H1 (cell line): Measurements from ENCODE around the gene SOHLH2. TPM values are rescaled to one million over a fixed set of nuclear protein-coding genes. Genes with fewer than 3 reads are reported as not detected.

Source experiments
- CTCF ChIA-PET: fragments of 300-600 bp; sonication (Branson Sonifier 250); formaldehyde crosslinking; loops from one replicate; lab custom pipeline; 2021; ENCODE audit not compliant: partially characterized antibody; lab: Charles Lee
- POLR2A ChIA-PET: fragments of 300-600 bp; sonication (Branson Sonifier 250); formaldehyde crosslinking; loops from one replicate; lab custom pipeline; 2021; ENCODE audit warnings: inconsistent platforms; ENCODE audit not compliant: partially characterized antibody; lab: Charles Lee
- DNase-seq, 2 experiments: peaks; one replicate each; pipeline versions ENCODE4 v3.0.0 to v3.0.0-alpha.2; 2010 to 2022; ENCODE audit warnings: low spot score in 2 of 2, low read depth in 1 of 2, mixed read lengths in 1 of 2
- FAIRE-seq: peaks from 2 replicates; lab custom pipeline; 2011; peaks lifted over from hg19 to GRCh38; lab: Jason Lieb, UNC
- H2AFZ ChIP-seq: 2 replicates; pipeline ENCODE4 v1.8.1; 2012; ENCODE audit warnings: low read length, inconsistent platforms
- H2AK5ac ChIP-seq: 2 replicates; pipeline ENCODE4 v1.6.1; 2013; ENCODE audit warnings: low read depth, low read length
- H2BK120ac ChIP-seq: replicated peaks from 2 replicates; pipeline ENCODE3; 2013; ENCODE audit warnings: low read depth, low read length, inconsistent platforms
- H2BK12ac ChIP-seq: 2 replicates; pipeline ENCODE4 v1.6.1; 2013; ENCODE audit warnings: low read depth, low read length
- H2BK15ac ChIP-seq: 2 replicates; pipeline ENCODE4 v1.6.1; 2013; ENCODE audit warnings: low read length
- H2BK20ac ChIP-seq: 2 replicates; pipeline ENCODE4 v1.6.1; 2013; ENCODE audit warnings: low read length
- H2BK5ac ChIP-seq: 2 replicates; pipeline ENCODE4 v1.6.1; 2013; ENCODE audit warnings: low read depth, low read length
- H3K14ac ChIP-seq: 2 replicates; pipeline ENCODE4 v1.6.1; 2013; ENCODE audit warnings: inconsistent platforms; ENCODE audit not compliant: insufficient read length
- H3K18ac ChIP-seq: 2 replicates; pipeline ENCODE4 v1.6.1; 2013; ENCODE audit warnings: low read length; ENCODE audit errors: extremely low read depth
- H3K23ac ChIP-seq: 2 replicates; pipeline ENCODE4 v1.6.1; 2013; ENCODE audit warnings: inconsistent platforms; ENCODE audit not compliant: insufficient read length
- H3K23me2 ChIP-seq: 2 replicates; pipeline ENCODE4 v1.6.1; 2013; ENCODE audit warnings: low read depth, low read length
- H3K27ac ChIP-seq: 2 replicates; pipeline ENCODE4 v1.6.1; 2011; ENCODE audit warnings: low read depth, low read length, inconsistent platforms
- H3K27me3 ChIP-seq, 4 experiments: replicated peaks in 1 of 4; 1 replicate in 1 of 4; 2 replicates in 3 of 4; pipeline versions ENCODE4 v1.6.1 to v1.8.1; 2011 to 2013; ENCODE audit warnings: low read length in 3 of 4, mild to moderate bottlenecking in 3 of 4, inconsistent platforms in 2 of 4, mixed read lengths in 2 of 4, moderate library complexity in 1 of 4; ENCODE audit not compliant: control insufficient read depth in 3 of 4, insufficient read depth in 3 of 4; ENCODE audit errors: extremely low read depth in 1 of 4
- H3K36me3 ChIP-seq, 4 experiments: 2 replicates each; pipeline versions ENCODE4 v1.6.1 to v1.8.1; 2011 to 2013; ENCODE audit warnings: mild to moderate bottlenecking in 4 of 4, low read length in 3 of 4, moderate library complexity in 2 of 4, control low read depth in 1 of 4, inconsistent platforms in 1 of 4; ENCODE audit not compliant: insufficient read depth in 4 of 4, control insufficient read depth in 2 of 4
- H3K4ac ChIP-seq: replicated peaks from 2 replicates; pipeline ENCODE3; 2013; ENCODE audit warnings: low read length, low read depth, mixed read lengths, inconsistent platforms; ENCODE audit not compliant: insufficient read length
- H3K4me1 ChIP-seq, 4 experiments: replicated peaks in 1 of 4; 1 replicate in 1 of 4; 2 replicates in 3 of 4; pipeline versions ENCODE4 v1.6.1 to v1.8.1; 2011 to 2013; ENCODE audit warnings: low read length in 3 of 4, inconsistent platforms in 2 of 4, mixed read lengths in 1 of 4; ENCODE audit not compliant: insufficient read depth in 4 of 4, control insufficient read depth in 3 of 4
- H3K4me2 ChIP-seq, 2 experiments: 2 replicates each; pipeline versions ENCODE4 v1.6.1 to v1.8.1; 2011 to 2013; ENCODE audit warnings: low read depth in 2 of 2, low read length in 2 of 2, control low read depth in 1 of 2, inconsistent platforms in 1 of 2, mild to moderate bottlenecking in 1 of 2; ENCODE audit not compliant: insufficient read depth in 1 of 2
- H3K4me3 ChIP-seq, 4 experiments: fragments of 200-600, 300-600 bp in 1 of 4; sonication (generic), shearing (Covaris generic), sonication (Bioruptor Twin) in 1 of 4; 2 replicates each; pipeline versions ENCODE4 v1.5.1 to v1.8.1; 2011 to 2016; ENCODE audit warnings: low read length in 4 of 4, low read depth in 3 of 4, control low read depth in 2 of 4, inconsistent platforms in 2 of 4, mild to moderate bottlenecking in 2 of 4, mixed read lengths in 1 of 4, moderate library complexity in 1 of 4; ENCODE audit not compliant: insufficient read depth in 2 of 4; ENCODE audit errors: extremely low read depth in 1 of 4
- H3K56ac ChIP-seq: replicated peaks from 2 replicates; pipeline ENCODE3; 2013; ENCODE audit warnings: low read depth, mild to moderate bottlenecking, mixed read lengths, low read length, inconsistent platforms; ENCODE audit not compliant: insufficient read length
- H3K79me1 ChIP-seq: 2 replicates; pipeline ENCODE4 v1.6.1; 2013; ENCODE audit warnings: low read depth, low read length, control low read depth
- H3K79me2 ChIP-seq, 2 experiments: 2 replicates each; pipeline versions ENCODE4 v1.6.1 to v1.8.1; 2012 to 2013; ENCODE audit warnings: low read length in 2 of 2, mild to moderate bottlenecking in 2 of 2, inconsistent platforms in 1 of 2; ENCODE audit not compliant: insufficient read depth in 2 of 2, control insufficient read depth in 1 of 2
- H3K9ac ChIP-seq, 4 experiments: replicated peaks in 1 of 4; 1 replicate in 1 of 4; 2 replicates in 3 of 4; pipeline versions ENCODE4 v1.6.1 to v1.8.1; 2011 to 2013; ENCODE audit warnings: low read depth in 3 of 4, low read length in 3 of 4, control low read depth in 2 of 4, mild to moderate bottlenecking in 2 of 4, moderate library complexity in 2 of 4, inconsistent platforms in 1 of 4; ENCODE audit errors: extremely low read depth in 1 of 4
- H3K9me3 ChIP-seq, 2 experiments: 2 replicates each; pipeline versions ENCODE4 v1.6.1 to v1.8.1; 2012 to 2013; ENCODE audit warnings: mild to moderate bottlenecking in 2 of 2, moderate library complexity in 2 of 2, control low read depth in 1 of 2, inconsistent platforms in 1 of 2, low read depth in 1 of 2, low read length in 1 of 2, mixed read lengths in 1 of 2; ENCODE audit not compliant: insufficient read depth in 2 of 2
- H4K20me1 ChIP-seq, 2 experiments: replicated peaks in 1 of 2; 2 replicates each; pipeline versions ENCODE3 to v1.8.1; 2011 to 2013; ENCODE audit warnings: inconsistent platforms in 2 of 2, low read length in 2 of 2, mild to moderate bottlenecking in 1 of 2; ENCODE audit not compliant: insufficient read depth in 2 of 2, control insufficient read depth in 1 of 2
- H4K5ac ChIP-seq: 2 replicates; pipeline ENCODE4 v1.6.1; 2013; ENCODE audit warnings: low read length, low read depth, mixed read lengths, inconsistent platforms; ENCODE audit not compliant: insufficient read length
- H4K8ac ChIP-seq: 2 replicates; pipeline ENCODE4 v1.8.0; 2013; ENCODE audit warnings: mild to moderate bottlenecking, moderate library complexity, low read length, inconsistent platforms; ENCODE audit not compliant: insufficient read depth; ENCODE audit errors: extremely low read depth
- H4K91ac ChIP-seq: replicated peaks from 2 replicates; pipeline ENCODE3; 2013; ENCODE audit warnings: low read length, mixed read lengths, inconsistent platforms; ENCODE audit not compliant: insufficient read length
- BCL11A ChIP-seq, 2 experiments: IDR thresholded peaks; one replicate each; pipeline ENCODE4 v1.6.1; 2011; ENCODE audit warnings: low read depth in 2 of 2, low read length in 2 of 2, mild to moderate bottlenecking in 2 of 2
- POU5F1 ChIP-seq: IDR thresholded peaks from 2 replicates; pipeline ENCODE4 v1.6.1; 2011; ENCODE audit warnings: low read depth, mild to moderate bottlenecking, low read length, moderate library complexity
- SUZ12 ChIP-seq: fragments of 200-600 bp; sonication (generic); IDR thresholded peaks from 2 replicates; pipeline ENCODE4 v1.6.1; 2012; ENCODE audit warnings: mild to moderate bottlenecking, inconsistent platforms, low read length, moderate library complexity, mixed read lengths
- TEAD4 ChIP-seq: IDR thresholded peaks from 2 replicates; pipeline ENCODE4 v1.6.1; 2012; ENCODE audit warnings: low read depth, low read length, inconsistent platforms, mixed read lengths
- WGBS, 2 experiments: shearing (Covaris generic) in 1 of 2; methylation state at CpG; one replicate each; pipeline versions ENCODE4 v1.1.6 to v1.1.7; 2013 to 2015; ENCODE audit warnings: low lambda C conversion rate in 2 of 2, mixed read lengths in 2 of 2, inconsistent platforms in 1 of 2, low coverage in 1 of 2, missing lambda C conversion rate in 1 of 2; ENCODE audit not compliant: insufficient replicate concordance in 2 of 2, insufficient coverage in 1 of 2, insufficient read length in 1 of 2; ENCODE audit errors: extremely low coverage in 1 of 2, missing lambda C conversion rate in 1 of 2; 5-methylcytosine and 5-hydroxymethylcytosine counted together
- polyA plus RNA-seq, 7 experiments: library from polyadenylated mRNA; depleted of rRNA in 3 of 7; stranded (reverse) in 5 of 7; unstranded in 2 of 7; fragments of >200 nt in 5 of 7; fragments of 200-250 nt in 2 of 7; gene quantifications; 1 replicate in 5 of 7; 2 replicates in 1 of 7; 4 replicates in 1 of 7; pipeline versions ENCODE4 v1.2.1 to v1.2.3, GENCODE V29; 2011 to 2013; ENCODE audit warnings: missing spikeins in 2 of 7, mixed read lengths in 2 of 7
- total RNA-seq: library from RNA; stranded (reverse); fragmentation: NEBNext Ultra II Directional; extraction: Animal tissue kit (Norgen Biotek cat#: 25700); gene quantifications from 2 replicates; pipeline ENCODE4 v1.2.1, GENCODE V29; 2021

The SOHLH2 gene
- total and polyA plus RNA-seq, 2 of the 8 experiments (the other 6 are each of a cell fraction or from before 2014, with no cell fraction given), result 6.8 to 10.3 TPM

DNA sequence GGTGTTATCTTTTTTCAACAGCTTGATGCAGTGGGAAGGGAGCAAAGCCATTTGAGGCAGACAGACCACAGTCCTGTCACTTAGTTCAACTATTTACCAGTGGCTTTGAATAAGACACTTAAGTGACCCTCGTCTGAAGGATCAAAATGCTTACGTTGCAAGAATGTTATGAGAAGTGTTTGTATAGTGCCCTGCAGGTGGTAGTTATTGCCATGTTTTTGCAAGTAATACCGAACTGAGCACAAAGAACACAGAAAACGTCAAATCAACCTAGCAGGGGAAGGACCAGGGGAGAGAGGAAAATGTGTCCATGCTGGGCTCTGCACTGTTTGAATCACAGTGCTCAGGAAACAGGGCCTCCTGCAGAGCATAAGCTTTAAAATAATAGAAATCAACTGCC, 2.8 kb downstream of the SOHLH2 start:
- Histone ChIP-seq H2BK120ac (no peak overlapping the region), H3K9me3 (peaks cover 0 to 7% of the 10 kb centered on the region in 2 experiments; a peak in 1 of 4 replicates), H4K8ac (no peak overlapping the region), H3K27ac (no peak overlapping the region), H4K20me1 (no peaks in the 10 kb centered on the region), H2BK15ac (no peak overlapping the region), H3K27me3 (no peaks in the 10 kb centered on the region), H3K18ac (no peak overlapping the region), H2BK5ac (no peak overlapping the region), H3K79me1 (no peaks in the 10 kb centered on the region; the same call in 1 of the 2 replicates), H2BK12ac (no peak overlapping the region), H2BK20ac (no peak overlapping the region), H3K56ac (no peak overlapping the region), H3K4me2 (no peak overlapping the region), H3K36me3 (peaks cover 0 to 7% (median 1%) of the 10 kb centered on the region in 4 experiments; a peak in 2 of 8 replicates), H3K4me3 (no peak overlapping the region), H3K4ac (no peak overlapping the region), H3K4me1 (no peaks in the 10 kb centered on the region; a peak in 2 of 7 replicates), H4K91ac (no peak overlapping the region), H3K14ac (no peak overlapping the region), H3K23me2 (no peaks in the 10 kb centered on the region), H3K23ac (no peak overlapping the region), H3K79me2 (no peaks in the 10 kb centered on the region), H2AFZ (no peak overlapping the region), H3K9ac (no peak overlapping the region), H4K5ac (no peak overlapping the region), H2AK5ac (no peak overlapping the region)
- TF ChIP-seq BCL11A (IDR thresholded peaks at IDR 0.05; ENCODE audit: low read depth in 2 of 2, low read length in 2 of 2) (no peak), SUZ12 (no peak), TEAD4 (no peak), POU5F1 (no peak)
- CTCF ChIA-PET, result interaction anchor here (0.6 kb wide), 1 partner anchor 229 kb away, joined by 3 read pairs; no protein-coding TSS in a partner anchor
- FAIRE-seq (no peak), DNase-seq (no peak)
- 80% methylated on average over 4 of the region's 4 CpGs; no CpG with 5 or more reads in 1 of the 2 experiments for WGBS, 2 experiments
- POLR2A ChIA-PET, result no interaction called here
